Smooth muscle cell (in vitro differentiated cells): ENCODE results near the gene ACD. TPM values are rescaled to one million over a fixed set of nuclear protein-coding genes. Genes with fewer than 3 reads are reported as not detected.
A peak's percentile ranks its signal among the peaks of the same experiment; 100 is the strongest.

Experiments
- DNase-seq: peaks from one replicate; lab custom pipeline; 2025; ENCODE audit not compliant: unreplicated experiment; lab: John Stamatoyannopoulos, UW
- H2AFZ ChIP-seq: fragments of 200-600 bp; sonication (generic); 2 replicates; pipeline ENCODE4 v1.6.0; 2016; ENCODE audit warnings: antibody characterized with exemption, low read depth, mild to moderate bottlenecking
- H3F3A ChIP-seq: fragments of 200-600 bp; sonication (generic); 2 replicates; pipeline ENCODE4 v1.6.0; 2017; ENCODE audit warnings: antibody characterized with exemption, low read depth
- H3K27ac ChIP-seq: fragments of 200-600 bp; sonication (generic); 2 replicates; pipeline ENCODE4 v1.5.1; 2016; ENCODE audit warnings: low read depth, mild to moderate bottlenecking
- H3K27me3 ChIP-seq: fragments of 200-600 bp; sonication (generic); 2 replicates; pipeline ENCODE4 v1.6.1; 2016; ENCODE audit warnings: low read depth, mild to moderate bottlenecking
- H3K36me3 ChIP-seq: fragments of 200-600 bp; sonication (generic); 2 replicates; pipeline ENCODE4 v1.5.1; 2016; ENCODE audit warnings: low read depth
- H3K4me1 ChIP-seq: fragments of 200-600 bp; sonication (generic); 2 replicates; pipeline ENCODE4 v1.5.1; 2016; ENCODE audit warnings: low read depth
- H3K4me2 ChIP-seq: fragments of 200-600 bp; sonication (generic); 2 replicates; pipeline ENCODE4 v1.6.0; 2016; ENCODE audit warnings: mild to moderate bottlenecking
- H3K4me3 ChIP-seq: fragments of 200-600 bp; sonication (generic); 2 replicates; pipeline ENCODE4 v1.5.1; 2016; ENCODE audit warnings: mild to moderate bottlenecking
- H3K79me2 ChIP-seq: fragments of 200-600 bp; sonication (generic); 2 replicates; pipeline ENCODE4 v1.6.0; 2016; ENCODE audit warnings: low read depth, mild to moderate bottlenecking
- H3K9ac ChIP-seq: fragments of 200-600 bp; sonication (generic); 2 replicates; pipeline ENCODE4 v1.6.0; 2016; ENCODE audit warnings: low read depth
- H3K9me3 ChIP-seq: fragments of 200-600 bp; sonication (generic); replicated peaks from 2 replicates; pipeline ENCODE4 v1.5.1; 2016; ENCODE audit warnings: low read depth
- H4K20me1 ChIP-seq: fragments of 200-600 bp; sonication (generic); 2 replicates; pipeline ENCODE4 v1.6.0; 2016; ENCODE audit warnings: low read depth
- WGBS: methylation state at CpG from one replicate; pipeline ENCODE4 v1.1.7; 2016; ENCODE audit warnings: low lambda C conversion rate; 5-methylcytosine and 5-hydroxymethylcytosine counted together
- polyA plus RNA-seq: library from polyadenylated mRNA; unstranded; fragments of >200 nt; fragmentation: Nextera tagmentation; extraction: Ambion mirVana; gene quantifications from 2 replicates; pipeline ENCODE4 v1.2.1, GENCODE V29; 2016
- total RNA-seq: library from RNA; depleted of rRNA; stranded (reverse); fragments of >200 nt; gene quantifications from 2 replicates; pipeline ENCODE4 v1.2.3, GENCODE V29; 2014
- TF ChIP-seq, protein P1 (sequence below): fragments of 200-600 bp; sonication (generic); IDR thresholded peaks from 2 replicates; pipeline ENCODE4 v1.5.1; 2017; ENCODE audit warnings: borderline replicate concordance, mild to moderate bottlenecking, antibody characterized with exemption; ENCODE audit not compliant: insufficient read depth, poor library complexity, severe bottlenecking

The ACD gene
- total and polyA plus RNA-seq, 2 experiments from 2014 or later: 21.9 to 31.7 TPM

DNA sequence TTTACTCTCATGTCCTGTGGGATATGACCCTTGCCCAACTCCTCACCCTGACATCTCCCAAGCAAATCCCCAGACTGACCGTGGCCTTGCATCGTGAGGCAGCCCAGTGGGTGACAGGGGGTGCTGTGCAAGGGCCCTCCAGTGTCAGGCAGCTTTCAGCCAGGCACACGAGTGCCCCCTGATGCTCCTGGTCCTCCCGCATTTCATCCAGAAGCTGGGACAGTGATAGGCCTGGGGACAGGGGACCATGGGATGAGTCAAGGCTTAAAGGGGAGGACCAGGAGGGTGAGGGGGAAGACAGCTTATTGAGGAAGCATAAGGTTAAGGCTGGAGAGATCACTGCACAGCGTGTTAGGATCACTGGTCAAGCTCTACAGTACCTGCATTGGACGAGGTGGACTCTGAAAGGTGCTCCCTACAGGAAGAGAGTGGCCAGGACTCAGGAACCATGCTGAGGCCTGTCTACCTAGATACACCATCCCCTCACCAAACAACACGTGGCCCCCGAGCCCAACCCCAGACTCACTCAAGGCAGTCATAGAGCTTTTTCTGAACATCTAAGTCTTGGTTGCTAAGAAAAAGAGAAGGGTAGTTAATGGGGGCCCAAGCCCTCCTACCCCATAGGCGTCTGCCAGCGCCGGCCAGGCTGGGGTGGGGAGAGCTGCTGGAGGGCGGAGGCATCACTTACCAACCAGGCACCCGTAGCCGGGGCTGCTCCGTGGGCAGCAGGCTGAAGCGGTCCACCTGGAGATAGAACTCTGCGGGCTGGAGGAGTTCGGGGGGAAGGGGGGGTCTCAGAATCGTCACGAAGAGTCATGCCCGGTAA is 998 bp downstream of the ACD start:
- H3K4me3 ChIP-seq: peak overlapping the region; percentile 73
- H3F3A ChIP-seq: peaks cover 4% of the 10 kb centered on the region
- no peak overlapping the region for H2AFZ ChIP-seq
- DNase-seq: no peak
- TF ChIP-seq, protein P1, sequence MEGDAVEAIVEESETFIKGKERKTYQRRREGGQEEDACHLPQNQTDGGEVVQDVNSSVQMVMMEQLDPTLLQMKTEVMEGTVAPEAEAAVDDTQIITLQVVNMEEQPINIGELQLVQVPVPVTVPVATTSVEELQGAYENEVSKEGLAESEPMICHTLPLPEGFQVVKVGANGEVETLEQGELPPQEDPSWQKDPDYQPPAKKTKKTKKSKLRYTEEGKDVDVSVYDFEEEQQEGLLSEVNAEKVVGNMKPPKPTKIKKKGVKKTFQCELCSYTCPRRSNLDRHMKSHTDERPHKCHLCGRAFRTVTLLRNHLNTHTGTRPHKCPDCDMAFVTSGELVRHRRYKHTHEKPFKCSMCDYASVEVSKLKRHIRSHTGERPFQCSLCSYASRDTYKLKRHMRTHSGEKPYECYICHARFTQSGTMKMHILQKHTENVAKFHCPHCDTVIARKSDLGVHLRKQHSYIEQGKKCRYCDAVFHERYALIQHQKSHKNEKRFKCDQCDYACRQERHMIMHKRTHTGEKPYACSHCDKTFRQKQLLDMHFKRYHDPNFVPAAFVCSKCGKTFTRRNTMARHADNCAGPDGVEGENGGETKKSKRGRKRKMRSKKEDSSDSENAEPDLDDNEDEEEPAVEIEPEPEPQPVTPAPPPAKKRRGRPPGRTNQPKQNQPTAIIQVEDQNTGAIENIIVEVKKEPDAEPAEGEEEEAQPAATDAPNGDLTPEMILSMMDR: no peak
- H3K9me3 ChIP-seq: no peaks in the 10 kb centered on the region
- no peaks in the 10 kb centered on the region for H3K79me2 ChIP-seq
- H3K27ac ChIP-seq: no peak overlapping the region
- H4K20me1 ChIP-seq: peaks cover 7% of the 10 kb centered on the region
- peaks cover 3% of the 10 kb centered on the region for H3K4me1 ChIP-seq
- no peaks in the 10 kb centered on the region for H3K27me3 ChIP-seq
- 53% methylated on average over 18 of the region's 21 CpGs for WGBS
- H3K4me2 ChIP-seq: peak overlapping the region; percentile 92
- no peaks in the 10 kb centered on the region for H3K36me3 ChIP-seq
- no peak overlapping the region for H3K9ac ChIP-seq

DNA sequence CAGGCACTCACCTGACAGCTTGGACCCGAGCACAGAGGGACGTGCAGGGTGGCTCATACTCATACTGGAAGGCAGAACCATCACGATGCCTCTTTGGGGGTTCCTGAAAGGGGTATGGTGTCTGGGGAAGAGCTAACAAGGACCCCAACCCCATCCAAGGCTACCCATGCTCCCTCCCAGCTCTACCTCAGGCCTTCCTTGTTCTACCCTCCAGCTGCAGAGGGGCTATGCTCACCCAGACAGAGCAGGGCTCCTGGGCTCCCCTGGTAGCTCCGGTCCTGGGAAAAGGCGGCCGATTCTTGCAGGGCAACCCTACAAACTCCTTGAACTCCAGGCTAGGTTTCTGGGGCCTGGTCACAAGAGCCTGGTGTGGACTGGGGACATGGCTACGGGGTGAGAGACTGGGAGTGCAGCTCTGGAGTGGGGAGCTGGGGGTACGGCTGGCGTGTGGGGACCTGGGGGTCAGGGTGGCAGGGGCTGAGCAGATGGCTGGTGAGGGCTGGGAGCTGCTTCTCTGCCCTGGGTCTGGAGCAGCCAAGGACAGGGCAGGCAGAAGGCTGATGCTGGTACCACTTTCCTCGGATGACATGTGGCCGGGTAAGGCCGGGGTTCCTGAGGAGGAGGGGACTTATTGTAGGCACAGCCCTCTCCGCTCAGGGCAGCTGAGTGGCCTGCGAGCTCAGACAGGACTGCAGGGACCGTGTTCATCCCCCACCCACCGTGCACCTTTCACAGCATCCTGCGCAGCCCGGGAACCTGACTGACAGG is 2.1 kb downstream of the ACD start:
- Histone ChIP-seq H3K27ac (no peak overlapping the region), H3K9me3 (no peaks in the 10 kb centered on the region), H4K20me1 (peaks cover 7% of the 10 kb centered on the region), H3K79me2 (no peaks in the 10 kb centered on the region), H3K27me3 (no peaks in the 10 kb centered on the region), H3K4me1 (peaks cover 3% of the 10 kb centered on the region), H3K4me3 (no peak overlapping the region), H3F3A (peaks cover 4% of the 10 kb centered on the region), H3K9ac (no peak overlapping the region), H3K36me3 (no peaks in the 10 kb centered on the region), H2AFZ (no peak overlapping the region), H3K4me2 (no peak overlapping the region)
- TF ChIP-seq, protein P1: no peak
- DNase-seq: no peak
- WGBS: 96% methylated on average over 18 of the region's 18 CpGs

DNA sequence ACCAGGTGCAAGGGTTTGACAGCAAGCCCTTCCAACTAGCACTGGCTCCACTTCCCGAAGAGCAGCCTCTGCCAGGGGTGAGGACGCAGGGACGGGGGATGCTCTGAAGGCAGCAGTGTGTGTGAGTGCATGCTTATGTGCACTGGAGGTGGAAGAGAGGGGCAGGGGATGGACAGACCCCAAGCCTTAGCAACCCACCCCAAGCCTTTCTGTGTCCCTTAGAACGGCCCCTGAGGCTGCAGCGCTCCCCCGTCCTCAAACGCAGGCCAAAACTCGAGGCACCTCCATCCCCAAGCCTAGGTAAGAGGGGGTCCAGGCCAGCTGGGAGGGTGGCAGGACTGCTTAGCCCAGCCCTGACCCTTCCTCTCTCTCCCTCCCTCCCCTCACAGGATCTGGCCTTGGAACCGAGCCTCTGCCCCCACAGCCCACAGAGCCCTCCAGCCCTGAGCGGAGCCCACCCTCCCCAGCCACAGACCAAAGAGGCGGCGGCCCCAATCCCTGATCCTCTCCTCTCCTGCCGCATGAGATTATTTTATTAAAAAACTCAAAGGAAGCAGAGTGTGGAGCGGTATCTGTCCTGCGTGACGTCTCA is 2.9 kb downstream of the ACD start:
- no peak overlapping the region for H3K4me3 ChIP-seq
- no peak overlapping the region for H3K4me2 ChIP-seq
- H3K9me3 ChIP-seq: no peaks in the 10 kb centered on the region
- no peaks in the 10 kb centered on the region for H3K36me3 ChIP-seq
- no peak overlapping the region for H2AFZ ChIP-seq
- no peak overlapping the region for H3K9ac ChIP-seq
- H3F3A ChIP-seq: peaks cover 4% of the 10 kb centered on the region
- TF ChIP-seq, protein P1: no peak
- H4K20me1 ChIP-seq: peaks cover 7% of the 10 kb centered on the region
- H3K79me2 ChIP-seq: no peaks in the 10 kb centered on the region
- H3K27ac ChIP-seq: no peak overlapping the region
- no peak for DNase-seq
- peaks cover 3% of the 10 kb centered on the region for H3K4me1 ChIP-seq
- no peaks in the 10 kb centered on the region for H3K27me3 ChIP-seq
- 97% methylated on average over 15 of the region's 16 CpGs for WGBS
